Measurements from ENCODE around the gene CCNG1.

DNA sequence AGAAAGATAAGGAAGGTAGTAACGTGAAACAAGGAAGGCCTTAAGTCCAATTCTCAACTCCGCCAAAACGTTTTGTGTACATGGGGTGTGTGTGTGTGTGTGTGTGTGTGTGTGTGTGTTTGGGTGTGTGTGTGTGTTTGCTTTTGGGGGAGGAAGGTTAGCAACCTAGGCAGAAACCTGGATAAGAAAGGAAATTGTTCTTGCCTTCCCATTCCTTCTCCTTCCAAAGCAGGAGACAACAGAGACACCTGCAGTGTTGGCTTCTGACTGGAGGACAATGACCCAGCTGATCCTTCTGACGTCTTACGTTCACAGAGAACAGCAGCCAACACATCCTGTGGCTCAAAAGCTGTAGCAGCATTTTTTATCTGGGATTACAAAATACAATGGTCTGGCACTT is 4.1 kb upstream of the CCNG1 start:
- TF ChIP-seq DPF2 (IDR thresholded peaks at IDR 0.05) (no peak), ZNF133 (CRISPR knock-in tag; IDR thresholded peaks at IDR 0.05) (no peak)
- TF ChIP-seq, protein P1, sequence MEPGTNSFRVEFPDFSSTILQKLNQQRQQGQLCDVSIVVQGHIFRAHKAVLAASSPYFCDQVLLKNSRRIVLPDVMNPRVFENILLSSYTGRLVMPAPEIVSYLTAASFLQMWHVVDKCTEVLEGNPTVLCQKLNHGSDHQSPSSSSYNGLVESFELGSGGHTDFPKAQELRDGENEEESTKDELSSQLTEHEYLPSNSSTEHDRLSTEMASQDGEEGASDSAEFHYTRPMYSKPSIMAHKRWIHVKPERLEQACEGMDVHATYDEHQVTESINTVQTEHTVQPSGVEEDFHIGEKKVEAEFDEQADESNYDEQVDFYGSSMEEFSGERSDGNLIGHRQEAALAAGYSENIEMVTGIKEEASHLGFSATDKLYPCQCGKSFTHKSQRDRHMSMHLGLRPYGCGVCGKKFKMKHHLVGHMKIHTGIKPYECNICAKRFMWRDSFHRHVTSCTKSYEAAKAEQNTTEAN (CRISPR knock-in tag; IDR thresholded peaks at IDR 0.05): no peak
- TF ChIP-seq, protein P2, sequence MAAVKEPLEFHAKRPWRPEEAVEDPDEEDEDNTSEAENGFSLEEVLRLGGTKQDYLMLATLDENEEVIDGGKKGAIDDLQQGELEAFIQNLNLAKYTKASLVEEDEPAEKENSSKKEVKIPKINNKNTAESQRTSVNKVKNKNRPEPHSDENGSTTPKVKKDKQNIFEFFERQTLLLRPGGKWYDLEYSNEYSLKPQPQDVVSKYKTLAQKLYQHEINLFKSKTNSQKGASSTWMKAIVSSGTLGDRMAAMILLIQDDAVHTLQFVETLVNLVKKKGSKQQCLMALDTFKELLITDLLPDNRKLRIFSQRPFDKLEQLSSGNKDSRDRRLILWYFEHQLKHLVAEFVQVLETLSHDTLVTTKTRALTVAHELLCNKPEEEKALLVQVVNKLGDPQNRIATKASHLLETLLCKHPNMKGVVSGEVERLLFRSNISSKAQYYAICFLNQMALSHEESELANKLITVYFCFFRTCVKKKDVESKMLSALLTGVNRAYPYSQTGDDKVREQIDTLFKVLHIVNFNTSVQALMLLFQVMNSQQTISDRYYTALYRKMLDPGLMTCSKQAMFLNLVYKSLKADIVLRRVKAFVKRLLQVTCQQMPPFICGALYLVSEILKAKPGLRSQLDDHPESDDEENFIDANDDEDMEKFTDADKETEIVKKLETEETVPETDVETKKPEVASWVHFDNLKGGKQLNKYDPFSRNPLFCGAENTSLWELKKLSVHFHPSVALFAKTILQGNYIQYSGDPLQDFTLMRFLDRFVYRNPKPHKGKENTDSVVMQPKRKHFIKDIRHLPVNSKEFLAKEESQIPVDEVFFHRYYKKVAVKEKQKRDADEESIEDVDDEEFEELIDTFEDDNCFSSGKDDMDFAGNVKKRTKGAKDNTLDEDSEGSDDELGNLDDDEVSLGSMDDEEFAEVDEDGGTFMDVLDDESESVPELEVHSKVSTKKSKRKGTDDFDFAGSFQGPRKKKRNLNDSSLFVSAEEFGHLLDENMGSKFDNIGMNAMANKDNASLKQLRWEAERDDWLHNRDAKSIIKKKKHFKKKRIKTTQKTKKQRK (IDR thresholded peaks at IDR 0.05; ENCODE audit: borderline replicate concordance, low read depth, low read length): no peak
